HCT116 (cell line): ENCODE data around the gene C11orf68.
"Not testable (repeated sequence)": the region's sequence is repeated elsewhere in the genome, so short reads cannot be mapped to it uniquely, and the experiment has no call there.

Experiments
- FOSL1 ChIP-seq: IDR thresholded peaks from 2 replicates; pipeline ENCODE4 v1.6.1; 2012; ENCODE audit warnings: low read depth
- POLR2A ChIP-seq: IDR thresholded peaks from 2 replicates; pipeline ENCODE4 v1.7.0; 2011; ENCODE audit warnings: borderline replicate concordance; ENCODE audit not compliant: insufficient read depth, insufficient read length; ENCODE audit errors: extremely low read depth
- REST ChIP-seq: IDR thresholded peaks from 2 replicates; pipeline ENCODE4 v1.6.1; 2012; ENCODE audit warnings: low read depth
- TF ChIP-seq, protein P1 (sequence below), 3 experiments: fragments of 200-600 bp in 1 of 3; sonication (generic) in 1 of 3; IDR thresholded peaks in 2 of 3; conservative IDR thresholded peaks in 1 of 3; 2 replicates each; pipeline ENCODE4 v1.5.1; 2012 to 2017; ENCODE audit warnings: low read depth in 2 of 3, low read length in 2 of 3, antibody characterized with exemption in 1 of 3, borderline replicate concordance in 1 of 3, control low read depth in 1 of 3, mild to moderate bottlenecking in 1 of 3, mixed read lengths in 1 of 3, mixed run types in 1 of 3, moderate library complexity in 1 of 3; ENCODE audit not compliant: insufficient read depth in 1 of 3

DNA sequence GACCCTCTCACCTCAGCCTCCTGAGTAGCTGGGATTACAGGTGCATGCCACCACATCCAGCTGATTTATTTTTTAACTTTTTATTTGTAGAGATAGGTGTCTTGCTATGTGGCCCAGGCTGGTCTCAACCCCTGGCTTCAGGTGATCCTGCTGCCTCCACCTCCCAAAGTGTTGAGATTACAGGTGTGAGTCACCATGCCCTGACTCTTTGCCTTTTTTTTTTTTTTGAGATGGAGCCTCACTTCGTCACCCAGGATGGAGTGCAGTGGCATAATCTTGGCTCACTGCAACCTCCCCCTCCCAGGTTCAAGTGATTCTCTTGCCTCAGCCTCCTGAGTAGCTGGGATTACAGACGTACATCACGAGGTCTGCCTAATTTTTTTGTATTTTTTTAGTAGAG is 32.8 kb upstream of the C11orf68 start:
- not testable (repeated sequence) for TF ChIP-seq REST, FOSL1, POLR2A
- TF ChIP-seq, protein P1, sequence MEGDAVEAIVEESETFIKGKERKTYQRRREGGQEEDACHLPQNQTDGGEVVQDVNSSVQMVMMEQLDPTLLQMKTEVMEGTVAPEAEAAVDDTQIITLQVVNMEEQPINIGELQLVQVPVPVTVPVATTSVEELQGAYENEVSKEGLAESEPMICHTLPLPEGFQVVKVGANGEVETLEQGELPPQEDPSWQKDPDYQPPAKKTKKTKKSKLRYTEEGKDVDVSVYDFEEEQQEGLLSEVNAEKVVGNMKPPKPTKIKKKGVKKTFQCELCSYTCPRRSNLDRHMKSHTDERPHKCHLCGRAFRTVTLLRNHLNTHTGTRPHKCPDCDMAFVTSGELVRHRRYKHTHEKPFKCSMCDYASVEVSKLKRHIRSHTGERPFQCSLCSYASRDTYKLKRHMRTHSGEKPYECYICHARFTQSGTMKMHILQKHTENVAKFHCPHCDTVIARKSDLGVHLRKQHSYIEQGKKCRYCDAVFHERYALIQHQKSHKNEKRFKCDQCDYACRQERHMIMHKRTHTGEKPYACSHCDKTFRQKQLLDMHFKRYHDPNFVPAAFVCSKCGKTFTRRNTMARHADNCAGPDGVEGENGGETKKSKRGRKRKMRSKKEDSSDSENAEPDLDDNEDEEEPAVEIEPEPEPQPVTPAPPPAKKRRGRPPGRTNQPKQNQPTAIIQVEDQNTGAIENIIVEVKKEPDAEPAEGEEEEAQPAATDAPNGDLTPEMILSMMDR (IDR thresholded peaks at IDR 0.05 in 2 of 3, conservative IDR thresholded peaks at IDR 0.05 in 1 of 3; ENCODE audit: borderline replicate concordance in 1 of 3, insufficient read depth in 1 of 3, low read depth in 2 of 3, low read length in 2 of 3): not testable (repeated sequence)
